Measurements from ENCODE around the gene CATSPERD.

Gene CATSPERD

DNA sequence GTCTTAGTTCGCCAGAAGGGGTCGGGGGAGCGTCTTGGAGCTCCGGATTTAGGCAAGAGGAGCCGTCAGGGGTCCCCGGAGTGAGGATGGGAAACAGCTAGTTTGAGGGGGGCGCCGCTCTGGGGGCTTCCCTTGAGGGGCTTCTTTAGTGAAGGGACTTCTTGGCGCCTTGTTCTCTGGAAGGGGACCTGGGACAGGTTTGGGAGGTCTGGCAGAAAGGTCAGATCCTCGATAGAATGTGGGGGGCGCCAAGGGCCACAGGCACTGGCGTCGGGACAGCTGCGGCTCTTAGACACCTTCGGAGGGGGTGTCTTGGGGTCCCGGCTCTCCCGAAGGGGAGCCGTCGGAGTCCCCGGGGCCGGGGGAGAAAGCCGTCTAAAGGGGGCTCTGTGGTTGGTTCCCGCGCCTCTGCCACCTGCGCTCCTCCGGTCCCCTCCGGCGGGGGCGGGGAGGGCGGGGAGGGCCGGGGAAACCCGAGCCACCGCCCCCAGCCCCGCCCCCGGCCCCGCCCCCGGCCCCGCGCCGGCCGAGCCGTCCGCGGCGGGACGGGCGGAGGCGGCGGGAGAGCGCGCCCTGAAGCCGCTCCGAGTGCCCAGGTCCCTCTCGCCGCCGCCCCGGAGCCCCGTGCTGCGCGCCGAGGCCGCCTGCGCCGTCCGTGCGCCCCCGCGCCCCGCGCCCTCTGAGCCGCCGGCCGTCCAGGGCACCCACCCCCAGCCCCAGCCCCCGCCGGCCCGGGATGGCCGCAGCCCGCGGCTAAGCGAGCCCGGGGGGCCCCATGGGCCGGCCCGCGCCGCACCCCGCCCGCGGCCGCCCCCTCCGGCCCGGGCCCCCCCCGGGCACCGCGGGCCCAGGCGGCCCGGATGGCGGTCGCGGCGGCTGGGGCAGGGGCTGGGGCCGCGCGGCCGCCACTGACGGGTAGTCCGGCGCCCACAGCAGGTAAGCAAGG is 84.4 kb downstream of the CATSPERD start, which contains the start of gene NRTN:
NRTN (plus strand) TSS at position 552 of the 946 bp plus-strand sequence. CDS start 19,099 bp downstream, outside the sequence.
- Histone ChIP-seq H3K27ac (ENCODE audit: low read depth, low read length) (no peak within 1 kb of the TSS), H3K4me3 (ENCODE audit: low read length) (peak within 1 kb of the TSS; percentile 50), H3K4me1 (ENCODE audit: insufficient read depth, low read length) (no peaks in the 10 kb centered on the region), H3K9ac (ENCODE audit: low read depth, low read length) (no peak within 1 kb of the TSS; the same call in 1 of the 2 replicates), H3K36me3 (ENCODE audit: insufficient read depth, low read length) (no peaks in the 10 kb centered on the region), H3K27me3 (ENCODE audit: insufficient read depth, low read length) (peaks cover 17% of the 10 kb centered on the region), H3K9me3 (ENCODE audit: insufficient read depth, low read depth, low read length) (no peaks in the 10 kb centered on the region)
- WGBS = 3% methylated on average over 101 of the region's 107 CpGs

DNA sequence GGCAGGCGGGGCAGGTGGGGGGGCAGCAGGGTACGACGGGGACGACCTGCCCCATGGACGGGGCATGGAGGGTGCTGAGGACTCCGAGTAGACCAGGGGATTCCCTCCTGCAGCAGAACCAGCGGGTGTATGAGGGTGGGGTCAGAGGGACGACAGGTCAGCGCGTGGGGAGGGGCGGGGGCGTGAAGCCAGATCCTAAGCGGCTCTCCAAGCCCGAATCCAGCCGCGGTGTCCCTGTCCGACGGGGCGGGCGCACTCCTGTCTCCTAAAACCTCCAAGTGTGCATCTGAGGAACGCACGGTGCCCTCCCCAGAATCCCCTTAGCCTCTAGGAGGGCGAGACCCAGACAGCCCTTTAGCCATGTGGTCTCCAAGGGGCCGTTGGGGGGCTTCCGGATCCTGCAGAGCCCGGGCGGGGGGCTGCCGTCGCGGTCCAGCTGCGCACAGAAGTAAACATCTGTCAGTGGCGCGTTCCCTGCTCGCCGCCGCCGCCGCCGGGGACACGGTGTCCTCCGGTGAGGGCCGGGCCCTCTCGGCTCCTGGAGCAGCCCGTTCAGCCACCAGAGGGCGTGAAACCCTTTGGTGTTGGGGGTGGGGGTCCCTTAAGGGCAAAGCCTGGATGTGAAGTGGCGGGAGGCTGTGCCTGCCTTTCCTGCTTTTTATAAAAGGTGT is 85.2 kb downstream of the CATSPERD start:
- peaks cover 17% of the 10 kb centered on the region for H3K27me3 ChIP-seq (ENCODE audit: insufficient read depth, low read length)
- H3K9ac ChIP-seq (ENCODE audit: low read depth, low read length) = no peak overlapping the region
- H3K4me3 ChIP-seq (ENCODE audit: low read length) = peak overlapping the region; percentile 50
- 2% methylated on average over 46 of the region's 46 CpGs for WGBS
- no peaks in the 10 kb centered on the region for H3K4me1 ChIP-seq (ENCODE audit: insufficient read depth, low read length)
- H3K27ac ChIP-seq (ENCODE audit: low read depth, low read length) = no peak overlapping the region
- H3K9me3 ChIP-seq (ENCODE audit: insufficient read depth, low read depth, low read length) = no peaks in the 10 kb centered on the region
- no peaks in the 10 kb centered on the region for H3K36me3 ChIP-seq (ENCODE audit: insufficient read depth, low read length)

GRCh38 chr19:5806133-5806489 is 85.7 kb downstream of the CATSPERD start:
- Histone ChIP-seq H3K27me3 (ENCODE audit: insufficient read depth, low read length) (peaks cover 17% of the 10 kb centered on the region), H3K9me3 (ENCODE audit: insufficient read depth, low read depth, low read length) (no peaks in the 10 kb centered on the region), H3K4me3 (ENCODE audit: low read length) (peak overlapping the region; percentile 50), H3K36me3 (ENCODE audit: insufficient read depth, low read length) (no peaks in the 10 kb centered on the region), H3K4me1 (ENCODE audit: insufficient read depth, low read length) (no peaks in the 10 kb centered on the region), H3K9ac (ENCODE audit: low read depth, low read length) (no peak overlapping the region), H3K27ac (ENCODE audit: low read depth, low read length) (no peak overlapping the region)
- 26% methylated on average over 6 of the region's 6 CpGs for WGBS

GRCh38 chr19:5806905-5807304 is 86.5 kb downstream of the CATSPERD start:
- Histone ChIP-seq H3K4me3 (ENCODE audit: low read length) (no peak overlapping the region), H3K27me3 (ENCODE audit: insufficient read depth, low read length) (peaks cover 17% of the 10 kb centered on the region), H3K27ac (ENCODE audit: low read depth, low read length) (no peak overlapping the region), H3K36me3 (ENCODE audit: insufficient read depth, low read length) (no peaks in the 10 kb centered on the region), H3K4me1 (ENCODE audit: insufficient read depth, low read length) (no peaks in the 10 kb centered on the region), H3K9me3 (ENCODE audit: insufficient read depth, low read depth, low read length) (no peaks in the 10 kb centered on the region), H3K9ac (ENCODE audit: low read depth, low read length) (no peak overlapping the region)
- 88% methylated on average over 5 of the region's 5 CpGs for WGBS

- 94% methylated on average over 20 of the region's 21 CpGs for WGBS
- H3K27ac ChIP-seq (ENCODE audit: low read depth, low read length) = no peak overlapping the region
- H3K9ac ChIP-seq (ENCODE audit: low read depth, low read length) = no peak overlapping the region
- no peaks in the 10 kb centered on the region for H3K4me1 ChIP-seq (ENCODE audit: insufficient read depth, low read length)
- no peaks in the 10 kb centered on the region for H3K36me3 ChIP-seq (ENCODE audit: insufficient read depth, low read length)
- H3K27me3 ChIP-seq (ENCODE audit: insufficient read depth, low read length) = peaks cover 15% of the 10 kb centered on the region
- no peak overlapping the region for H3K4me3 ChIP-seq (ENCODE audit: low read length)
- H3K9me3 ChIP-seq (ENCODE audit: insufficient read depth, low read depth, low read length) = no peaks in the 10 kb centered on the region
Measured at GRCh38 chr19:5808120-5808816, 87.8 kb downstream of the CATSPERD start.

DNA sequence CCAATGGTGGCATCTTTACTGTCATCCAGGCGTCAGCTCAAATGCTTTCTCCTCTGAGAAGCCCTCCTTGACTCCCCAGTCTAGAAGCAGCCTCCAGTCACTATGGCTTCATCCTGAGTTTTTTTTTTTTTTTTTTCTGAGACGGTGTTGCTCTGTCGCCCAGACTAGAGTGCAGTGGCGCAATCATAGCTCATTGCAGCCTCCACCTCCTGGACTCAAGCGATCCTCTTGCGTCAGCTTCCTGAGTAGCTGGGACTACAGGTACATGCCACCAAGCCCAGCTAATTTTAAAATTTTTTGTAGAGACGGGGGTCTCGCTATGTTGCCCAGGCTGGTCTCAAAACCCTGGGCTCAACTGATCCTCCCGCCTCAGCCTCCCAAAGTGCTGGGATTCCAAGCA is 88.6 kb downstream of the CATSPERD start:
- no peak overlapping the region for H3K4me3 ChIP-seq (ENCODE audit: low read length)
- no peaks in the 10 kb centered on the region for H3K36me3 ChIP-seq (ENCODE audit: insufficient read depth, low read length)
- H3K9ac ChIP-seq (ENCODE audit: low read depth, low read length) = no peak overlapping the region
- H3K27ac ChIP-seq (ENCODE audit: low read depth, low read length) = no peak overlapping the region
- H3K4me1 ChIP-seq (ENCODE audit: insufficient read depth, low read length) = no peaks in the 10 kb centered on the region
- H3K27me3 ChIP-seq (ENCODE audit: insufficient read depth, low read length) = peaks cover 9% of the 10 kb centered on the region
- WGBS = 97% methylated on average over 9 of the region's 9 CpGs
- H3K9me3 ChIP-seq (ENCODE audit: insufficient read depth, low read depth, low read length) = no peaks in the 10 kb centered on the region

DNA sequence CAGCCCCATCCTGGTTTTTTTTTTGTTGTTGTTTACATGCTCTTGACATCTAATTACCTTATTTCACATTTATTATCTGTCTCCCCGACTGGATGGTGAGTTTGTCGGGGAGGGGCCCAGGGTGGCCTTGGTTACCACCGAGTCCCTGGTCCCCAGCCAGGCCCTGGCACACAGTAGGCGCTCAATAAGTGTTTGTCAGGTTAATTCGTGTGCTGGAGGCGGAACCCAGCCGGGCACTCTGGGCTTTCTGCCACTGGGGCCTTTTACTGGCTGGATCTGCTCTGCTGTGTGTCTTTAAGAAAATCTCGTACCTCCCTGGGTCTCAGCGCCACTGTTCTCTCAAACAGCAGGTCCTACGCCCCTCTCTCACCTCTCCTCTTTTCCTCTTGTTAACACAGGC is 89.0 kb downstream of the CATSPERD start:
- Histone ChIP-seq H3K36me3 (ENCODE audit: insufficient read depth, low read length) (no peaks in the 10 kb centered on the region), H3K4me3 (ENCODE audit: low read length) (no peak overlapping the region), H3K27ac (ENCODE audit: low read depth, low read length) (no peak overlapping the region), H3K9me3 (ENCODE audit: insufficient read depth, low read depth, low read length) (no peaks in the 10 kb centered on the region), H3K4me1 (ENCODE audit: insufficient read depth, low read length) (no peaks in the 10 kb centered on the region), H3K27me3 (ENCODE audit: insufficient read depth, low read length) (peaks cover 8% of the 10 kb centered on the region), H3K9ac (ENCODE audit: low read depth, low read length) (no peak overlapping the region)
- WGBS = 92% methylated on average over 10 of the region's 10 CpGs

DNA sequence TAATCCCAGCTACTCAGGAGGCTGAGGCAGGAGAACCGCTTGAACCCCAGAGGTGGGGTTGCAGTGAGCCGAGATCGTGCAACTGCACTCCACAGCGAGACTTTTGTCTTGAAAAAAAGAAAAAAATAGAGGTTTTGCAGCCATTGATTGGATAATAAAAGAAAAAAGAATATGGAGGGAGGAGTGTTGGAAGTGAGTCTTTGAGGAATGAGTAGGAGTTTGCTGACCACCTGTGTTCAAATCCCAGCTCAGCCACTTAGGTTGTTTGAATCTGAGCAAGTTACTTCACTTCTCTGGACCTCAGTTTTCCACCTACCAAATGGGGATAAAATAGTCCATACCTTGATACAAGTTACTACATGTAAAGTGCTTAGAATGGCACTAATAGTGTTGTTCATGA is 90.7 kb downstream of the CATSPERD start:
- H3K36me3 ChIP-seq (ENCODE audit: insufficient read depth, low read length) = no peaks in the 10 kb centered on the region
- H3K4me3 ChIP-seq (ENCODE audit: low read length) = no peak overlapping the region
- 96% methylated on average over 4 of the region's 4 CpGs for WGBS
- H3K4me1 ChIP-seq (ENCODE audit: insufficient read depth, low read length) = no peaks in the 10 kb centered on the region
- H3K9ac ChIP-seq (ENCODE audit: low read depth, low read length) = no peak overlapping the region
- no peaks in the 10 kb centered on the region for H3K27me3 ChIP-seq (ENCODE audit: insufficient read depth, low read length)
- no peaks in the 10 kb centered on the region for H3K9me3 ChIP-seq (ENCODE audit: insufficient read depth, low read depth, low read length)
- no peak overlapping the region for H3K27ac ChIP-seq (ENCODE audit: low read depth, low read length)

DNA sequence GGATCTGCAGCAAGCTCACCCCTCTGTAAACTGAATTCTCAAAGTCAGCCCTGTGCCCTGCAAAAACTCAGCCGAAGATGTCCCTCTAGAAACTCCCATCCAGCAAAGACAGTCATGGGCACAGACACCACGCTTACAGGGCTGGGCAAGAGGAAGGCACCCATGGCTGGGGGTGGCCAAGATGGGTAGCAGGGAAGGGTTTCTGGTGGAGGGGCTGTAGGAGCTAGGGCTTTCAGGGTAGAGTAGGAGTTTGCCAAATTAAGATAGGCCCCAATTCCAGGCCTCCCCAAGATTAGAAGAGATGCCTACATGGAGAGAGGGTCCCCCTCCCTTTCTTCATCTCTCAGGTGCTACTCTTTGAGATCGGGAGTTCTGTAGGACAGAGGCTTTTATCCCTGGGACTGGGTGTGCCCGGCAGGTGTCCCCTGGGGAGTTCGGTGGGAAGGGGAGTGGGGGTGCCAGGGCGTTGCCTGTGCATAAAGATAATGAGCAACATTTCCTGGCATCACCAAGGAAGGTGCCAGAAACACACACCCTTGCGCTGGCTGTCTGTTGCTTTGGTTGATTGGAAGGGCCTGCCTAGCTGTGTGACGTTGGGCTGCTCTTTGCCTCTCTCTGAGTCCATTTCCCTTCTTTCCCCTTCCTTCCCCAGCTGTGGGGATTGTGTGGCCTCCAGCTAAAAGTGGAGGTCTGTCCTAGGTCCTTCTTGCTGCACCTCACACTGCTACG is 93.8 kb downstream of the CATSPERD start:
- no peak overlapping the region for H3K4me3 ChIP-seq (ENCODE audit: low read length)
- 91% methylated on average over 9 of the region's 9 CpGs for WGBS
- no peaks in the 10 kb centered on the region for H3K4me1 ChIP-seq (ENCODE audit: insufficient read depth, low read length)
- no peak overlapping the region for H3K27ac ChIP-seq (ENCODE audit: low read depth, low read length)
- H3K9me3 ChIP-seq (ENCODE audit: insufficient read depth, low read depth, low read length) = no peaks in the 10 kb centered on the region
- H3K27me3 ChIP-seq (ENCODE audit: insufficient read depth, low read length) = no peaks in the 10 kb centered on the region
- H3K36me3 ChIP-seq (ENCODE audit: insufficient read depth, low read length) = no peaks in the 10 kb centered on the region
- peak overlapping the region; percentile 36; the same call in 1 of the 2 replicates for H3K9ac ChIP-seq (ENCODE audit: low read depth, low read length)

DNA sequence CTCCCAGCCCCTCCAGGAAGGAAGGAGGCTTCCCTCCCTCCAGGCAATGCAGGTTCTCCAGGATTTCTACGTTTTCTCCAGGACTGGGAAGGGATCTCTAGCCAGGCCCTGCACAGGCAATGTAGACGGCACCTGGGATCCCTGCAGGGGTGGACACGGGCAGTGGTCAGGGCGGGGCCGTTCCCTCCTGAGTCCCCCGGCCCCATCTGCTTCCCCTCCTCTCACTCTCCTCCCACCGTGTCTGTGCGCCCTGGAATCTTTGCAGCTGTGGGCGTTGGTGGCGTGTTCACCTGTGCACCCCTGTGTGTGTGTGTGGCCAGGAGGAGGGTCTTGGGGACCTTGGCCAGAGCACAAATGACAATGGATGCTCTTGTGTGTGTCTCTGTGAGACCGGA is 94.4 kb downstream of the CATSPERD start:
- no peaks in the 10 kb centered on the region for H3K4me1 ChIP-seq (ENCODE audit: insufficient read depth, low read length)
- 80% methylated on average over 11 of the region's 11 CpGs for WGBS
- H3K9ac ChIP-seq (ENCODE audit: low read depth, low read length) = peak overlapping the region; percentile 36; the same call in 1 of the 2 replicates
- H3K4me3 ChIP-seq (ENCODE audit: low read length) = no peak overlapping the region
- H3K27me3 ChIP-seq (ENCODE audit: insufficient read depth, low read length) = no peaks in the 10 kb centered on the region
- H3K36me3 ChIP-seq (ENCODE audit: insufficient read depth, low read length) = no peaks in the 10 kb centered on the region
- no peaks in the 10 kb centered on the region for H3K9me3 ChIP-seq (ENCODE audit: insufficient read depth, low read depth, low read length)
- H3K27ac ChIP-seq (ENCODE audit: low read depth, low read length) = no peak overlapping the region

Data from HUES64 (cell line).